Retinal pigment epithelial cell (primary cell): ENCODE measurements around the gene TYRP1.
A peak's percentile ranks its signal among the peaks of the same experiment; 100 is the strongest.

Source experiments
- DNase-seq: peaks from one replicate; pipeline ENCODE4 v3.0.0-alpha.2; 2010; ENCODE audit warnings: low read depth
- H3K4me3 ChIP-seq: 2 replicates; pipeline ENCODE4 v1.5.1; 2011; ENCODE audit warnings: mild to moderate bottlenecking, low read length, control low read depth, moderate library complexity
- CTCF ChIP-seq: conservative IDR thresholded peaks from 2 replicates; pipeline ENCODE4 v1.5.1; 2011; ENCODE audit warnings: low read depth, low read length, control low read depth, inconsistent platforms

Gene TYRP1

GRCh38 chr9:12693141-12693540 lies at the start of gene TYRP1:
TSS of gene TYRP1 (plus strand) at chr9:12693385. CDS start at chr9:12693997, 612 bp downstream.
- peak within 1 kb of the TSS; percentile 45 for H3K4me3 ChIP-seq
- no peak for TF ChIP-seq CTCF
- peak; percentile 70 for DNase-seq

GRCh38 chr9:12643686-12644085 lies 49.5 kb upstream of the TYRP1 start:
- TF ChIP-seq CTCF, result no peak
- H3K4me3 ChIP-seq, result no peak overlapping the region
- no peak for DNase-seq

- no peak overlapping the region for H3K4me3 ChIP-seq
- no peak for TF ChIP-seq CTCF
- no peak for DNase-seq
Measured at GRCh38 chr9:12648925-12649324, 44.3 kb upstream of the TYRP1 start.

GRCh38 chr9:12651125-12651524 lies 42.1 kb upstream of the TYRP1 start:
- DNase-seq, result no peak
- TF ChIP-seq CTCF, result no peak
- H3K4me3 ChIP-seq, result no peak overlapping the region

GRCh38 chr9:12652973-12653372 lies 40.2 kb upstream of the TYRP1 start:
- DNase-seq, result no peak
- TF ChIP-seq CTCF, result no peak
- H3K4me3 ChIP-seq, result no peak overlapping the region

- no peak for TF ChIP-seq CTCF
- no peak for DNase-seq
- H3K4me3 ChIP-seq, result no peak overlapping the region
Measured at GRCh38 chr9:12656803-12657202, 36.4 kb upstream of the TYRP1 start.

GRCh38 chr9:12657233-12657632 lies 36.0 kb upstream of the TYRP1 start:
- no peak overlapping the region for H3K4me3 ChIP-seq
- no peak for DNase-seq
- no peak for TF ChIP-seq CTCF
